Testis (tissue), 2 donors: Measurements from ENCODE around the gene MYO1D.

Experiments used
- POLR2A ChIP-seq: fragments of 450-650 bp; IDR thresholded peaks from one replicate; pipeline ENCODE4 v1.6.1; 2017; ENCODE audit warnings: antibody characterized with exemption, mild to moderate bottlenecking, moderate library complexity
- TF ChIP-seq, protein P1 (sequence below), 3 experiments: fragments of 450-650 bp in 2 of 3; fragments of 200-600 bp in 1 of 3; sonication (generic) in 1 of 3; IDR thresholded peaks; one replicate each; pipeline ENCODE4 v1.5.1; 2016 to 2019; ENCODE audit warnings: antibody characterized with exemption in 3 of 3, mild to moderate bottlenecking in 2 of 3, moderate library complexity in 1 of 3

DNA sequence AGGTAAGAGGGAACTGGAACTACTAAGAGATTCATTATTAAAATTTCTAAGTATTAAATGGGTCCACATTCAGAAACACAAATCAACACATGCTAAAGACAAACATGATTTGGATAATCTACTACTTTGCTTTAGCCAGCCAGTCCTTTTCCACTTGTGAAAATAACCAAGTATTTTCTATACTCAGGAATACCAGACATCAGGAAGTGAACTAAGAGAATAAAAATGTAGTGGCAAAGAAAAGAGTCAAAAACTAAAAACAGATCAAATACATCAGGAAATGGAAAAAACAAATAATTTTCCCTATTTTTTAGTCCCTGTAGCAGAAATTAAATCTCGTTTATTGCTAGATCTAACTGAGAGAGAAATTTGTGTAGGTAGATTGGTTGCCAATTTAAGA, 78.0 kb downstream of the MYO1D start:
- TF ChIP-seq POLR2A = no peak
- TF ChIP-seq, protein P1, sequence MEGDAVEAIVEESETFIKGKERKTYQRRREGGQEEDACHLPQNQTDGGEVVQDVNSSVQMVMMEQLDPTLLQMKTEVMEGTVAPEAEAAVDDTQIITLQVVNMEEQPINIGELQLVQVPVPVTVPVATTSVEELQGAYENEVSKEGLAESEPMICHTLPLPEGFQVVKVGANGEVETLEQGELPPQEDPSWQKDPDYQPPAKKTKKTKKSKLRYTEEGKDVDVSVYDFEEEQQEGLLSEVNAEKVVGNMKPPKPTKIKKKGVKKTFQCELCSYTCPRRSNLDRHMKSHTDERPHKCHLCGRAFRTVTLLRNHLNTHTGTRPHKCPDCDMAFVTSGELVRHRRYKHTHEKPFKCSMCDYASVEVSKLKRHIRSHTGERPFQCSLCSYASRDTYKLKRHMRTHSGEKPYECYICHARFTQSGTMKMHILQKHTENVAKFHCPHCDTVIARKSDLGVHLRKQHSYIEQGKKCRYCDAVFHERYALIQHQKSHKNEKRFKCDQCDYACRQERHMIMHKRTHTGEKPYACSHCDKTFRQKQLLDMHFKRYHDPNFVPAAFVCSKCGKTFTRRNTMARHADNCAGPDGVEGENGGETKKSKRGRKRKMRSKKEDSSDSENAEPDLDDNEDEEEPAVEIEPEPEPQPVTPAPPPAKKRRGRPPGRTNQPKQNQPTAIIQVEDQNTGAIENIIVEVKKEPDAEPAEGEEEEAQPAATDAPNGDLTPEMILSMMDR (IDR thresholded peaks at IDR 0.05) = no peak
